ENCODE data around the gene LGR6. TPM values are rescaled to one million over a fixed set of nuclear protein-coding genes. Genes with fewer than 3 reads are reported as not detected.
A peak's percentile ranks its signal among the peaks of the same experiment; 100 is the strongest.
"Not testable (repeated sequence)": the region's sequence is repeated elsewhere in the genome, so short reads cannot be mapped to it uniquely, and the experiment has no call there.

LGR6 gene
- total RNA-seq, 6 donors from 2014 or later: 0.46 to 5.2 (median 1.1) TPM

- H3K4me3 ChIP-seq: no peak overlapping the region
- H3K4me1 ChIP-seq: peaks cover 0 to 30% (median 27%) of the 10 kb centered on the region in 4 donors
- H3K36me3 ChIP-seq: no peaks in the 10 kb centered on the region
- WGBS, 2 donors: 85 to 93% methylated on average over 17 to 20 of the region's 20 CpGs
- no peak overlapping the region for H3K27ac ChIP-seq
- H3K9me3 ChIP-seq: no peaks in the 10 kb centered on the region
- DNase-seq: peak in 1 of 2 donors; percentile 71
- no peak for ATAC-seq (ENCODE audit: low FRiP score in 2 of 2)
- H3K27me3 ChIP-seq: no peaks in the 10 kb centered on the region
- no peak for TF ChIP-seq EP300 (IDR thresholded peaks at IDR 0.05)
- TF ChIP-seq, protein P1, sequence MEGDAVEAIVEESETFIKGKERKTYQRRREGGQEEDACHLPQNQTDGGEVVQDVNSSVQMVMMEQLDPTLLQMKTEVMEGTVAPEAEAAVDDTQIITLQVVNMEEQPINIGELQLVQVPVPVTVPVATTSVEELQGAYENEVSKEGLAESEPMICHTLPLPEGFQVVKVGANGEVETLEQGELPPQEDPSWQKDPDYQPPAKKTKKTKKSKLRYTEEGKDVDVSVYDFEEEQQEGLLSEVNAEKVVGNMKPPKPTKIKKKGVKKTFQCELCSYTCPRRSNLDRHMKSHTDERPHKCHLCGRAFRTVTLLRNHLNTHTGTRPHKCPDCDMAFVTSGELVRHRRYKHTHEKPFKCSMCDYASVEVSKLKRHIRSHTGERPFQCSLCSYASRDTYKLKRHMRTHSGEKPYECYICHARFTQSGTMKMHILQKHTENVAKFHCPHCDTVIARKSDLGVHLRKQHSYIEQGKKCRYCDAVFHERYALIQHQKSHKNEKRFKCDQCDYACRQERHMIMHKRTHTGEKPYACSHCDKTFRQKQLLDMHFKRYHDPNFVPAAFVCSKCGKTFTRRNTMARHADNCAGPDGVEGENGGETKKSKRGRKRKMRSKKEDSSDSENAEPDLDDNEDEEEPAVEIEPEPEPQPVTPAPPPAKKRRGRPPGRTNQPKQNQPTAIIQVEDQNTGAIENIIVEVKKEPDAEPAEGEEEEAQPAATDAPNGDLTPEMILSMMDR (IDR thresholded peaks at IDR 0.05): no peak
- no peak for TF ChIP-seq POLR2A (IDR thresholded peaks at IDR 0.05)
- TF ChIP-seq POLR2AphosphoS5 (IDR thresholded peaks at IDR 0.05): no peak
Observed at GRCh38 chr1:202165267-202165941, 28.2 kb upstream of the LGR6 start.

GRCh38 chr1:202165942-202166843 is 27.4 kb upstream of the LGR6 start:
- Histone ChIP-seq H3K27ac (no peak overlapping the region), H3K9me3 (no peaks in the 10 kb centered on the region), H3K27me3 (no peaks in the 10 kb centered on the region), H3K36me3 (no peaks in the 10 kb centered on the region), H3K4me3 (no peak overlapping the region), H3K4me1 (peaks cover 0 to 30% (median 21%) of the 10 kb centered on the region in 4 donors)
- TF ChIP-seq POLR2AphosphoS5 (IDR thresholded peaks at IDR 0.05) (no peak), POLR2A (IDR thresholded peaks at IDR 0.05) (no peak), EP300 (IDR thresholded peaks at IDR 0.05) (no peak)
- TF ChIP-seq, protein P1 (IDR thresholded peaks at IDR 0.05): no peak
- 84% methylated on average over 5 to 9 of the region's 9 CpGs for WGBS, 2 donors
- no peak for DNase-seq
- ATAC-seq (ENCODE audit: low FRiP score in 2 of 2): no peak

DNA sequence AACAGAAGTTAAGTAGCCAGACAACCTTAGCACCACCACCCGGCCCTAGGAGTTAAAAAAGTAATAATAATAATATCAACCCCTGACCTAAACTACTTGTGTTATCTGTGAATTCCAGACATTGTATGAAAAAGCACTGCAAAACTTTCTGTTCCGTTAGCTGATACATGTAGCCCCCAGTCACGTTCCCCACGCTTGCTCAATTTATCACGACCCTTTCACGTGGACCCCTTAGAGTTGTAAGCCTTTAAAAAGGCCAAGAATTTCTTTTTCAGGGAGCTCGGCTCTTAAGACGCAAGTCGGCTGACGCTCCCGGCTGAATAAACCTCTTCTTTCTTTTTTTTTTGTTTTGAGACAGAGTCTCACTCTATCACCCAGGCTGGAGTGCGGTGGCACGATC is 26.5 kb upstream of the LGR6 start:
- 62 to 70% methylated on average over 13 of the region's 13 CpGs for WGBS, 2 donors
- ATAC-seq (ENCODE audit: low FRiP score in 2 of 2); H3K27ac ChIP-seq; H3K9me3 ChIP-seq; H3K36me3 ChIP-seq; DNase-seq; H3K27me3 ChIP-seq: not testable (repeated sequence)
- H3K4me3 ChIP-seq: peak overlapping the region in 2 of 4 donors; percentile 26 to 27
- peaks cover 0 to 23% (median 13%) of the 10 kb centered on the region in 4 donors for H3K4me1 ChIP-seq

- no peak overlapping the region for H3K27ac ChIP-seq
- ATAC-seq (ENCODE audit: low FRiP score in 2 of 2): peak in 1 of 2 donors; percentile 36
Observed at GRCh38 chr1:202167708-202168415, 25.7 kb upstream of the LGR6 start.

More at GRCh38 chr1:202167708-202168415, 25.7 kb upstream of the LGR6 start:
- TF ChIP-seq, protein P1 (IDR thresholded peaks at IDR 0.05): no peak
- no peak for TF ChIP-seq POLR2A (IDR thresholded peaks at IDR 0.05)
- TF ChIP-seq EP300 (IDR thresholded peaks at IDR 0.05): no peak
- TF ChIP-seq POLR2AphosphoS5 (IDR thresholded peaks at IDR 0.05): no peak
- Histone ChIP-seq H3K36me3 (no peaks in the 10 kb centered on the region), H3K4me3 (peak overlapping the region in 2 of 4 donors; percentile 26 to 27), H3K4me1 (peaks cover 0 to 15% (median 7%) of the 10 kb centered on the region in 4 donors), H3K27me3 (no peaks in the 10 kb centered on the region), H3K9me3 (no peaks in the 10 kb centered on the region)
- WGBS, 2 donors: 50 to 57% methylated on average over 1 to 18 of the region's 18 CpGs
- DNase-seq: peak in 1 of 2 donors; percentile 73

Data from upper lobe of left lung (tissue), 6 donors.